ENCODE measurements around the gene PLPP6. TPM values are rescaled to one million over a fixed set of nuclear protein-coding genes. Genes with fewer than 3 reads are reported as not detected.

PLPP6 gene
- total and polyA plus RNA-seq, 3 donors from 2014 or later: 9.5 to 10.8 (median 10.4) TPM

DNA sequence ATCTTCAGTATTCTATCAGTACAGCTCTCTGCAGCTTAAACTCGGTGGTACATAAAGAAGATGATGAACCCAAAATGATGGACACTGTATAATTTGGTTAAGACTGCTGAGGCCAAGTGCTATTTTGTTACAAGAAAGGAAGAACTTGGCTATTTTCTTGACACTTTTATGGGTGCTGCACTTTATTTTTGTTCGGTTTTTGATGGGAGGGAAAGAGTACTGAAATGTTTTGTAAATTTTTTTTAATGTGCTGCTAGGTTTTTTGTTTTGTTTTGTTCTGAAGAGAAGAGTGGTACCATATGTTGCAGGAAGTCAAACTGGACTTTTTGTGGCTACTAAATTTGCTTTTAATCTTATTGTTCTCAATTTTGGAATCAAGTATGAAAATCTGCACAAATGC is 43.9 kb downstream of the PLPP6 start:
- Histone ChIP-seq H3K9me3 (no peaks in the 10 kb centered on the region), H3K36me3 (ENCODE audit: low read depth, missing control alignments) (no peaks in the 10 kb centered on the region), H3K27me3 (no peaks in the 10 kb centered on the region), H3K27ac (no peak overlapping the region), H3K4me3 (no peak overlapping the region), H3K4me1 (no peaks in the 10 kb centered on the region)
- TF ChIP-seq, protein P1, sequence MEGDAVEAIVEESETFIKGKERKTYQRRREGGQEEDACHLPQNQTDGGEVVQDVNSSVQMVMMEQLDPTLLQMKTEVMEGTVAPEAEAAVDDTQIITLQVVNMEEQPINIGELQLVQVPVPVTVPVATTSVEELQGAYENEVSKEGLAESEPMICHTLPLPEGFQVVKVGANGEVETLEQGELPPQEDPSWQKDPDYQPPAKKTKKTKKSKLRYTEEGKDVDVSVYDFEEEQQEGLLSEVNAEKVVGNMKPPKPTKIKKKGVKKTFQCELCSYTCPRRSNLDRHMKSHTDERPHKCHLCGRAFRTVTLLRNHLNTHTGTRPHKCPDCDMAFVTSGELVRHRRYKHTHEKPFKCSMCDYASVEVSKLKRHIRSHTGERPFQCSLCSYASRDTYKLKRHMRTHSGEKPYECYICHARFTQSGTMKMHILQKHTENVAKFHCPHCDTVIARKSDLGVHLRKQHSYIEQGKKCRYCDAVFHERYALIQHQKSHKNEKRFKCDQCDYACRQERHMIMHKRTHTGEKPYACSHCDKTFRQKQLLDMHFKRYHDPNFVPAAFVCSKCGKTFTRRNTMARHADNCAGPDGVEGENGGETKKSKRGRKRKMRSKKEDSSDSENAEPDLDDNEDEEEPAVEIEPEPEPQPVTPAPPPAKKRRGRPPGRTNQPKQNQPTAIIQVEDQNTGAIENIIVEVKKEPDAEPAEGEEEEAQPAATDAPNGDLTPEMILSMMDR (IDR thresholded peaks at IDR 0.05): no peak
- TF ChIP-seq POLR2A (IDR thresholded peaks at IDR 0.05): no peak
- 44 to 45% methylated on average over 2 of the region's 2 CpGs for WGBS, 2 donors
- intact Hi-C loops (cut with DNase I; ENCODE audit: low total_unique reads): no loop called here
- no peak for DNase-seq

DNA sequence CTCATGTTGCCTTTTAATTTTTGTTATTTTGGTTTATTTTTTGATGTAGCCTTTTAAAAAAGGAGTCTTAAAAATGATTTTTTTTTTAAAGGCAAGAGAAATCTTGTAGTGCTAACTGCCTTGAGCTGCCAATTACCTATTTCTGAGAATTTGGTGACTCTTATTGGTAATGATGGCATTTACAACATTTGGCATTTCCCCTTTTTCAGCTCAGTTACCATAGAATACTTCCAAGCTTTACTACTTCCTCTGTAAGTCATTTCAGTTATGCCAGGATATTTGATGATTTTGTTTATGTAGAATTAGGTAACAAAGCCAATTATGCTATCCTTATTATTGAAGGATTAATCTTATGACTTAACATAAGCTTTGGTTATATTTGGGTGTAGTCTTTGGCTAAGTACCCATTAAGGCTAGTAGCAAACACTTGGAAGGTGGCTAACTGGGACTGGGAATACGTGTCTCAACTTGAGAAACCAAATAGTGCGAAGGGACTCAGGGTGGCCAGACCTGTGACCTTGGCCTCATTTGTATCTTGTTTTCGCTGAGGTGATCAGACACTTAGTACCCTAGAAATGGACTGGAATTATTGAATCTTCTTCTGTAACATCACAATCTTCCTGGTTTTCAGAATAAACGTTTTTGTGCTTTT is 45.0 kb downstream of the PLPP6 start:
- no peaks in the 10 kb centered on the region for H3K27me3 ChIP-seq
- no peaks in the 10 kb centered on the region for H3K9me3 ChIP-seq
- no peaks in the 10 kb centered on the region for H3K36me3 ChIP-seq (ENCODE audit: low read depth, missing control alignments)
- no peaks in the 10 kb centered on the region for H3K4me1 ChIP-seq
- no peak overlapping the region for H3K4me3 ChIP-seq
- H3K27ac ChIP-seq: no peak overlapping the region
- TF ChIP-seq, protein P1 (IDR thresholded peaks at IDR 0.05): no peak
- TF ChIP-seq POLR2A (IDR thresholded peaks at IDR 0.05): no peak
- WGBS, 2 donors: 59 to 67% methylated on average over 4 of the region's 4 CpGs
- intact Hi-C loops (cut with DNase I; ENCODE audit: low total_unique reads): no loop called here
- DNase-seq: no peak

- H3K36me3 ChIP-seq (ENCODE audit: low read depth, missing control alignments): no peaks in the 10 kb centered on the region
- H3K4me3 ChIP-seq: no peak overlapping the region
- no peak overlapping the region for H3K27ac ChIP-seq
- intact Hi-C loops (cut with DNase I; ENCODE audit: low total_unique reads): no loop called here
- TF ChIP-seq POLR2A (IDR thresholded peaks at IDR 0.05): no peak
- TF ChIP-seq, protein P1 (IDR thresholded peaks at IDR 0.05): no peak
- DNase-seq: no peak
- H3K4me1 ChIP-seq: no peaks in the 10 kb centered on the region
- no peaks in the 10 kb centered on the region for H3K9me3 ChIP-seq
- no peaks in the 10 kb centered on the region for H3K27me3 ChIP-seq
Measured at GRCh38 chr9:4709380-4709779, 47.3 kb downstream of the PLPP6 start.

- TF ChIP-seq, protein P1 (IDR thresholded peaks at IDR 0.05): no peak
- TF ChIP-seq POLR2A (IDR thresholded peaks at IDR 0.05): no peak
- Histone ChIP-seq H3K4me1 (no peaks in the 10 kb centered on the region), H3K36me3 (ENCODE audit: low read depth, missing control alignments) (no peaks in the 10 kb centered on the region), H3K27me3 (no peaks in the 10 kb centered on the region), H3K4me3 (no peak overlapping the region), H3K9me3 (no peaks in the 10 kb centered on the region), H3K27ac (no peak overlapping the region)
- no peak for DNase-seq
- intact Hi-C loops (cut with DNase I; ENCODE audit: low total_unique reads): no loop called here
- WGBS, 2 donors: 47 to 64% methylated on average over 7 of the region's 7 CpGs
Measured at GRCh38 chr9:4713849-4714248, 51.8 kb downstream of the PLPP6 start.

Measured in testis (tissue), 3 donors.